ENCODE measurements around the gene CMYA5.
"Not testable (repeated sequence)": the region's sequence is repeated elsewhere in the genome, so short reads cannot be mapped to it uniquely, and the experiment has no call there.

CMYA5 gene

DNA sequence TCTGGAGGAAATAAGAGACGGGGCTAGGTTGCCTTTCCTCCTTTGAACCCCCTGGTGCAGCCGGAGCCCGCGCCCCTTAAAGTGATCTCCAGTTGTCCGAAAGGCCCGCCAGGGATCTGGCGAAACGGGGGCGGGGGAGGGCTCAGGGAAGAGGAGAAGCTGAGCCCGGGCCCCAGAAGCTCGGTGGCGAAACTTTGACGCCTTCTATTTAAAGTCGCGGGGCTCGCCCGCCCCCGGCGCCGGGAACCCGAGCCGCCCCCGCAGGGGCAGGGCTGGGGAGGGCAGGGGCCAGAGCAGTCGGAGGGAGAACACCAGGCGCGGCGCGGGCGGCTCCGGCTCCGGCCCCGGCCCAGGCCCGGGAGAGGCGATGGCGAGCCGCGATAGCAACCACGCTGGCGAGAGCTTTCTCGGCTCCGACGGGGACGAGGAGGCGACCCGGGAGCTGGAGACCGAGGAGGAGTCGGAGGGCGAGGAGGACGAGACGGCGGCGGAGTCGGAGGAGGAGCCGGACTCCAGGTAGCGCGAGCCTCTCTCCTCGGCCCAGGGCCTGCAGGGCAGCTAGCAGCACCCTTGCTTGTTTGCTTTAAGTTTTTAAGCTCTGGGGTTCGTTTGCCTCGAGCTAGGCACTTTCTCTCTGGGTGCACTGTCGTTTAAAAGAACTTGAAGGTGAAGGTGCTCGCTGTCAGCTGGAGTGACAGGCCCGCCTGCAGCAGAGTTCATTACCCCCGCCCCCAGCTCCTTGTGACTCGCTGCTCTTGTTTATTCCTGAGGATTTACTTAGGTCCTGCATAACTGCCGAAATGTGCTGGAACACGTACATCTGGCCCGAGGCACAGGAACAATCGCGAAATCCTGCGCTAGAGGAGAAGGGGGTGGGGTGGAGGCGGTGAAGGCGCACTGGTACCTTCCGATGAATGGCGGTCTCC, at the start of gene CMYA5:
Gene CMYA5, plus strand, starts transcription at position 296 of the 926 bp plus-strand sequence. Its CDS starts 72 bp downstream, at position 368.
- peaks cover 7% of the 10 kb centered on the region for H3K36me3 ChIP-seq (ENCODE audit: control insufficient read depth, insufficient read depth, low read length, severe bottlenecking)
- H3K27me3 ChIP-seq (replicated peaks; ENCODE audit: control insufficient read depth, insufficient read depth, low read length) = no peaks in the 10 kb centered on the region
- peak; percentile 74 for DNase-seq (ENCODE audit: low read depth)
- peak within 1 kb of the TSS; percentile 82 for H3K4me3 ChIP-seq (ENCODE audit: low read length)
- H3K9me3 ChIP-seq (ENCODE audit: control insufficient read depth, low read length) = no peaks in the 10 kb centered on the region
- H3K4me1 ChIP-seq (ENCODE audit: control insufficient read depth, insufficient read depth, low read length) = peaks cover 42% of the 10 kb centered on the region
- H3K9ac ChIP-seq (ENCODE audit: low read length) = peak within 1 kb of the TSS; percentile 85

DNA sequence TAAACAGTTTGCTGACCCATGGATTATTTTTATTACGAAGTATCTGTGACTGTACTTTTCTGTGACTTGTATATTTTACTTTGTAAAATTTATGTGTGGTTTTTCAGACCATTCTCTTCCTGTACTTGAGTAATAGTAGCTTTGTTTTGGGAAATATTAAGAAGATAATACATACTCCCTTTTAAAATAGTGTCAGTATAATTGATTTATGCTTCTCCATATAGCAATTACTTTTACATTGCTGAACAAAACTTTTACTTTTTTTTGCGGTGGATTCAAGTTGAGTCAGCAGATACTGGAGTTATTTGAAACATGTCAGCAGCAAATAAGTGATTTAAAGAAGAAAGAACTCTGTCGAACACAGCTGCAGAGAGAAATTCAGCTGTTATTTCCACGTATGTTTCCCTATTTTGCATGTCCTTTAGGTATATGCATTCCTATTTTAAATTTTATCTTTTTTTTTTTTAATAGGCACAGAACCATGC, 49.0 kb upstream of the CMYA5 start:
- H3K4me3 ChIP-seq (ENCODE audit: low read length) = no peak overlapping the region
- H3K27me3 ChIP-seq (replicated peaks; ENCODE audit: control insufficient read depth, insufficient read depth, low read length) = no peaks in the 10 kb centered on the region
- no peak for DNase-seq (ENCODE audit: low read depth)
- H3K36me3 ChIP-seq (ENCODE audit: control insufficient read depth, insufficient read depth, low read length, severe bottlenecking) = peaks cover 55% of the 10 kb centered on the region
- no peak overlapping the region for H3K9ac ChIP-seq (ENCODE audit: low read length)
- no peaks in the 10 kb centered on the region for H3K9me3 ChIP-seq (ENCODE audit: control insufficient read depth, low read length)
- peaks cover 14% of the 10 kb centered on the region for H3K4me1 ChIP-seq (ENCODE audit: control insufficient read depth, insufficient read depth, low read length)

DNA sequence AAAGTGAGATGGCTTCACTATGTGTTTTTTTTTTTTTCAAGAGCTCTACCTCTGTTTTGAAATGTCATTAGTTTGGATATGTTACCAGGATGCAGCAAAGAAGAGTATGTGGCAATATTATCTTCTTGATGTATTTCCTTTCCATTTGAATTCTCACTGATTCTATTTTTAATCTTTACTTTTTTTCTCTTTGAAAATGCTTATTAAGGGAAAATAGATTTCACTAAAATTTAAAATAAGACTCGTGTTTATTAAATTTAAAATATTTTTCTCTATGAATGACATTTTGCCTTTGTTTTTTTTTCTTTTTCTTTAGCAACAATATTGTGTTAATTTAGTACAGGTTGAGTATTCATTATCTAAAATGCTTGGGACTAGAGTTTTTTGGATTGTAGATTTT, 48.2 kb upstream of the CMYA5 start:
- Histone ChIP-seq H3K4me1 (ENCODE audit: control insufficient read depth, insufficient read depth, low read length) (peaks cover 14% of the 10 kb centered on the region), H3K9ac (ENCODE audit: low read length) (no peak overlapping the region), H3K36me3 (ENCODE audit: control insufficient read depth, insufficient read depth, low read length, severe bottlenecking) (peaks cover 63% of the 10 kb centered on the region), H3K27me3 (replicated peaks; ENCODE audit: control insufficient read depth, insufficient read depth, low read length) (no peaks in the 10 kb centered on the region), H3K4me3 (ENCODE audit: low read length) (no peak overlapping the region), H3K9me3 (ENCODE audit: control insufficient read depth, low read length) (no peaks in the 10 kb centered on the region)
- no peak for DNase-seq (ENCODE audit: low read depth)

DNA sequence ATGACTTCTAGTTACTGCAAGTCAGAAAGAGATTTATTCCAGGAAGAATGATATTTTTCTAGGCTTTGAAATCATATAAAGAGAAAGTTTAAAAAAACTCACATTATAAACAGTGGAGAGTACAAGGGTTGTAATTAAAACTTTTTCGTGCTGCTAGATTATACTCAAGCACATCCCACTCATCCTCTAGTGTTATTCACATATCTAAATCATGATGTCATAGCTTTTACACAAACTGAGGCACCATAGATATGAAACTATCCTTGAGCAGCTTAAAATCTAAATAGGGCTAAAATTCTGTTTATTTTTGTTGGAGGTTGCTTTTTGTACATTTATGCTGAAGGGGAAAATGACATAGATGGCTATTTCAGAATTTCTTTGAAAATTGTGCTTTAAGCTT, 47.4 kb upstream of the CMYA5 start:
- no peak overlapping the region for H3K4me3 ChIP-seq (ENCODE audit: low read length)
- no peaks in the 10 kb centered on the region for H3K27me3 ChIP-seq (replicated peaks; ENCODE audit: control insufficient read depth, insufficient read depth, low read length)
- H3K4me1 ChIP-seq (ENCODE audit: control insufficient read depth, insufficient read depth, low read length) = peaks cover 9% of the 10 kb centered on the region
- no peak overlapping the region for H3K9ac ChIP-seq (ENCODE audit: low read length)
- DNase-seq (ENCODE audit: low read depth) = peak; percentile 49
- H3K36me3 ChIP-seq (ENCODE audit: control insufficient read depth, insufficient read depth, low read length, severe bottlenecking) = peaks cover 71% of the 10 kb centered on the region
- H3K9me3 ChIP-seq (ENCODE audit: control insufficient read depth, low read length) = no peaks in the 10 kb centered on the region

DNA sequence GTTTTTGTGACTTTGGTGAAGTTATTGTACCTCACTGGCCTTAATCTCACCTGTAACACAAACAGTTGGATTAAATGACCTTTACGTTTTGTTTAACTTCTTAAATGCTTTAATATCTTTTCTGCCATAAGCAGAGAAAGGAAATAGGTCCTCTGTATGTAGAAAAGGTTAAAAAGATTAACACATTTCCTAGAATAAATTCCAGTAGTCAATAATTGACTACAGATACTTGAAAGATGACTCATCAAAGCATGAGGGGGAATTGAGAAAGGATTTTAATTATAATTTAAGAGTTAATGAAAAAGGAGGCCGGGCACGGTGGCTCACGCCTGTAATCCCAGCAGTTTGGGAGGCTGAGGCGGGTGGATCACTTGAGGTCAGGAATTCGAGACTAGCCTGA, 35.8 kb upstream of the CMYA5 start:
- no peak overlapping the region for H3K4me3 ChIP-seq (ENCODE audit: low read length)
- H3K4me1 ChIP-seq (ENCODE audit: control insufficient read depth, insufficient read depth, low read length) = no peaks in the 10 kb centered on the region
- no peak for DNase-seq (ENCODE audit: low read depth)
- H3K27me3 ChIP-seq (replicated peaks; ENCODE audit: control insufficient read depth, insufficient read depth, low read length) = no peaks in the 10 kb centered on the region
- H3K9me3 ChIP-seq (ENCODE audit: control insufficient read depth, low read length) = no peaks in the 10 kb centered on the region
- no peak overlapping the region for H3K9ac ChIP-seq (ENCODE audit: low read length)
- peaks cover 72% of the 10 kb centered on the region for H3K36me3 ChIP-seq (ENCODE audit: control insufficient read depth, insufficient read depth, low read length, severe bottlenecking)

DNA sequence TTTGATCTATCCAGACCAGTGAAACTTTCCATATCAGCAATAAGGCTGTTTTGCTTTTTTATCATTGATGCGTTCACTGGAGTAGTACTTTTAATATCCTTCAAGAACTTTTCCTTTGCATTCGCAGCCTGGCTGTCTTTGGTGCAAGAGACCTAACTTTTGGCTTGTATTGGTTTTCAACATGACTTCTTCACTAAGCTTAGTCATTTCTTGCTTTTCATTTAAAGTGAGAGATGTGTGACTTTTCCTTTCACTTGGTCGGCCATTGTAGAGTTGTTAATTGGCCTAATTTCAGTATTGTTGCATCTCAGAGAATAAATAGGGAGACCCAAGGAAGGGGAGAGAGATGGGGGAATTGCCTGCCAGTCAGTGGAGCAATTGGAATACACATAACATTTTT, 26.4 kb upstream of the CMYA5 start:
- peaks cover 56% of the 10 kb centered on the region for H3K36me3 ChIP-seq (ENCODE audit: control insufficient read depth, insufficient read depth, low read length, severe bottlenecking)
- DNase-seq (ENCODE audit: low read depth) = no peak
- H3K4me1 ChIP-seq (ENCODE audit: control insufficient read depth, insufficient read depth, low read length) = no peaks in the 10 kb centered on the region
- H3K4me3 ChIP-seq (ENCODE audit: low read length) = no peak overlapping the region
- peaks cover 6% of the 10 kb centered on the region for H3K9me3 ChIP-seq (ENCODE audit: control insufficient read depth, low read length)
- no peak overlapping the region for H3K9ac ChIP-seq (ENCODE audit: low read length)
- H3K27me3 ChIP-seq (replicated peaks; ENCODE audit: control insufficient read depth, insufficient read depth, low read length) = no peaks in the 10 kb centered on the region

DNA sequence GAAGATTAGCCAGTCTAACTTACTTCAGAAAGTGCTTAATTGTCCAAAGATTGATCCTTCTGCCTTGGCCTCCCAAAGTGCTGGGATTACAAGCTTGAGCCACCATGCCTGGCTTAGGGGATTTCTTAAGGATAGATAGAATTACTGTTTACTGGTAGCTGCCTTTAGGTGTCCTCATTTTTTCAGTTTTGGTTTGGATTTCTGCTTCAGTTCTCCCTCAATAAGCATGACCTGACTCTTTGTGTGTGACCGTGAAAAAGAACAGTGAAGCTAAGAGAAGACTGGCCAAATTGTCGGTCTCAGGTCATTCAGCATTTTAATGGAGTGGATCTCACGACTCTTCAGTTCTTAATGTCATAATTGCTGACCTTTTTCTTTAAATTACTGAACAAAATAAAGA, 22.9 kb upstream of the CMYA5 start:
- H3K4me3 ChIP-seq (ENCODE audit: low read length) = no peak overlapping the region
- no peaks in the 10 kb centered on the region for H3K4me1 ChIP-seq (ENCODE audit: control insufficient read depth, insufficient read depth, low read length)
- H3K36me3 ChIP-seq (ENCODE audit: control insufficient read depth, insufficient read depth, low read length, severe bottlenecking) = peaks cover 47% of the 10 kb centered on the region
- H3K9me3 ChIP-seq (ENCODE audit: control insufficient read depth, low read length) = peaks cover 6% of the 10 kb centered on the region
- no peak for DNase-seq (ENCODE audit: low read depth)
- H3K9ac ChIP-seq (ENCODE audit: low read length) = no peak overlapping the region
- H3K27me3 ChIP-seq (replicated peaks; ENCODE audit: control insufficient read depth, insufficient read depth, low read length) = no peaks in the 10 kb centered on the region

DNA sequence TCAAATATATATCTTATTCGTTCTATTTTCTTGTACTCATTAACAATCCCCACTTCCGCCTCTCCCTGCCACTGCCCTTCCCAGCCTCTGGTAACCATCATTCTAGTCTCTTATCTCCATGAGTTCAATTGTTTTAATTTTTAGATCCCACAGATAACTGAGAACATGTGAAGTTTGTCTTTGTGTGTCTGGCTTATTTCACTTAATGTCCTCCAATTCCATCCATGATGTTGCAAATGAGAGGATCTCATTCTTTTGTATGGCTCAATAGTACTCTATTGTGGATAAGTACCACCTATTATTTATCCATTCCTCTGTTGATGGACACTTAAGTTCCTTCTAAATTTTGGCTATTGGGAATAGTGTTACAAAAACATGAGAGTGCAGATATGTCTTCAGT, 17.2 kb upstream of the CMYA5 start:
- Histone ChIP-seq H3K9ac (ENCODE audit: low read length) (no peak overlapping the region), H3K4me3 (ENCODE audit: low read length) (no peak overlapping the region), H3K9me3 (ENCODE audit: control insufficient read depth, low read length) (no peaks in the 10 kb centered on the region), H3K36me3 (ENCODE audit: control insufficient read depth, insufficient read depth, low read length, severe bottlenecking) (peaks cover 51% of the 10 kb centered on the region), H3K4me1 (ENCODE audit: control insufficient read depth, insufficient read depth, low read length) (no peaks in the 10 kb centered on the region), H3K27me3 (replicated peaks; ENCODE audit: control insufficient read depth, insufficient read depth, low read length) (no peaks in the 10 kb centered on the region)
- no peak for DNase-seq (ENCODE audit: low read depth)

DNA sequence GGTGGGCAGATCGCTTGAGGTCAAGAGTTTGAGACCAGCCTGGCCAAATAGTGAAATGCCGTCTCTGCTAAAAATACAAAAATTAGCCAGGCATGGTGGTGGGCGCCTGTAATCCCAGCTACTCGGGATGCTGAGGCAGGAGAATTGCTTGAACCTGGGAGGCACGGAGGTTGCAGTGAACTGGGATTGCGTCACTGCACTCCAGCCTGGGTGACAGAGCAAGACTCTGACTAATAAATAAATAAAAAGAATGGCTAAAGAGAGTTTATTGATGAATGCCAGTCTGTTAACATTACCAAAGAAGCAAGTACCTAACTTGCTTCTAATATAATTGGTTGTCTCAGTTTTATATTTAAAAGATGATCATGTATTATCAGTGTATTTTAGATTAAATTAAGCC, 13.3 kb upstream of the CMYA5 start:
- H3K9me3 ChIP-seq (ENCODE audit: control insufficient read depth, low read length); H3K9ac ChIP-seq (ENCODE audit: low read length); H3K27me3 ChIP-seq (replicated peaks; ENCODE audit: control insufficient read depth, insufficient read depth, low read length); H3K4me3 ChIP-seq (ENCODE audit: low read length); DNase-seq (ENCODE audit: low read depth); H3K4me1 ChIP-seq (ENCODE audit: control insufficient read depth, insufficient read depth, low read length): not testable (repeated sequence)
- peaks cover 51% of the 10 kb centered on the region for H3K36me3 ChIP-seq (ENCODE audit: control insufficient read depth, insufficient read depth, low read length, severe bottlenecking)

DNA sequence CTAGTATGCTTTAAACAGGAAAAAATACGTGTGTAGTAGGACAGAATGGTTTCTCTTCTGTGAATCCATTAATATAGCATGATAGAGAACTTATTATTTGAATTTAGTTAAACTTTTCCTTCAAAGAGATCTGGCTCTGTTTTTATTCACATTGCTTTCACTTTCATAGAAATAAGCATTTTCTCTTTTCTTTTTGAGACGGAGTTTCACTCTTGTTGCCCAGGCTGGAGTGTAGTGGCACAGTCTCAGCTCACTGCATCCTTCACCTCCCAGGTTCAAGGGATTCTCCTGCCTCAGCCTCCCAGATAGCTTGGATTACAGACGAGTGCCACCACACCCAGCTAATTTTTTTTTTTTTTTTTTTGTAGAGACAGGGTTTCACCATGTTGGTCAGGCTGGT, 7.5 kb upstream of the CMYA5 start:
- not testable (repeated sequence) for H3K27me3 ChIP-seq (replicated peaks; ENCODE audit: control insufficient read depth, insufficient read depth, low read length); DNase-seq (ENCODE audit: low read depth); H3K9ac ChIP-seq (ENCODE audit: low read length); H3K9me3 ChIP-seq (ENCODE audit: control insufficient read depth, low read length); H3K4me3 ChIP-seq (ENCODE audit: low read length)
- H3K36me3 ChIP-seq (ENCODE audit: control insufficient read depth, insufficient read depth, low read length, severe bottlenecking) = peaks cover 59% of the 10 kb centered on the region
- peaks cover 17% of the 10 kb centered on the region for H3K4me1 ChIP-seq (ENCODE audit: control insufficient read depth, insufficient read depth, low read length)

DNA sequence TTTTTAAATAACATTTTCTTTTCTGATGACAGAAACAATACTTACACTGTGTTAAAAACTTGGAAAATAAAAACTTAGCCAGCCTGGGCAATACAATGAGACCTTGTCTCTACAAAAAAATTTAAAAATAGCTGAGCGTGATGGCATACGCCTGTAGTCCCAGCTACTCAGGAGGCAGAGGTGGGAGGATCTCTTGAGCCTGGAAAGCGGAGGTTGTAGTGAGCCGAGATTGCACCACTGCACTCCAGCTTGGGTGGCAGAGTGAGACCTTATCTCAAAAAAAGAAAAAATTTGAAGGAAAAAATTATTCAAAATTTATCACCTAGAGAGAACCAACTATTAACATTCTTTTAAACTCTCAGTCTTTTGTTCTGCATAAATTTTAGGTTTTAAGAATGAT, 4.9 kb upstream of the CMYA5 start:
- H3K4me1 ChIP-seq (ENCODE audit: control insufficient read depth, insufficient read depth, low read length) = peaks cover 24% of the 10 kb centered on the region
- no peak for DNase-seq (ENCODE audit: low read depth)
- H3K36me3 ChIP-seq (ENCODE audit: control insufficient read depth, insufficient read depth, low read length, severe bottlenecking) = peaks cover 44% of the 10 kb centered on the region

More for the DNA sequence above, 4.9 kb upstream of the CMYA5 start:
- Histone ChIP-seq H3K4me3 (ENCODE audit: low read length) (no peak overlapping the region), H3K27me3 (replicated peaks; ENCODE audit: control insufficient read depth, insufficient read depth, low read length) (no peaks in the 10 kb centered on the region), H3K9me3 (ENCODE audit: control insufficient read depth, low read length) (no peaks in the 10 kb centered on the region), H3K9ac (ENCODE audit: low read length) (no peak overlapping the region)

Measured in adipocyte (in vitro differentiated cells).